ENCODE results near the gene ZFYVE21. TPM values are rescaled to one million over a fixed set of nuclear protein-coding genes. Genes with fewer than 3 reads are reported as not detected.

The ZFYVE21 gene
- total RNA-seq, 1 experiment from 2014 or later, result 66.2 TPM

Other genes starting within 250 kb of the ZFYVE21 start
- gene CKB, start 193.0 kb upstream of the ZFYVE21 start, total RNA-seq (2022), result 611 and 645 TPM in 2 replicates
- 20.8 and 22.3 TPM in 2 replicates for gene TRMT61A, start 186.6 kb upstream of the ZFYVE21 start, total RNA-seq (2022)
- 28.9 and 31.6 TPM in 2 replicates for gene BAG5, start 153.2 kb upstream of the ZFYVE21 start, total RNA-seq (2022)
- 40.6 and 50.7 TPM in 2 replicates for gene COA8, start 152.8 kb upstream of the ZFYVE21 start, total RNA-seq (2022)
- 108 and 110 TPM in 2 replicates for gene KLC1, start 86.6 kb upstream of the ZFYVE21 start, total RNA-seq (2022)
- 39.5 and 44.0 TPM in 2 replicates for gene XRCC3, start 359 bp upstream of the ZFYVE21 start, total RNA-seq (2022)
- 15.8 and 16.7 TPM in 2 replicates for gene PPP1R13B, start 131.8 kb downstream of the ZFYVE21 start, total RNA-seq (2022)
- not detected in 2 replicates for gene TDRD9, start 212.6 kb downstream of the ZFYVE21 start, total RNA-seq (2022)
- gene RD3L, start 226.7 kb downstream of the ZFYVE21 start, total RNA-seq (2022), result not detected in 2 replicates

All from Caco-2 (cell line).